Measurements from ENCODE around the gene HS6ST1. TPM values are rescaled to one million over a fixed set of nuclear protein-coding genes. Genes with fewer than 3 reads are reported as not detected.

HS6ST1 gene
- total and polyA plus RNA-seq, 3 donors from 2014 or later = 58.7 to 203 (median 143) TPM

- no peak for DNase-seq
- no peaks in the 10 kb centered on the region for H3K36me3 ChIP-seq (ENCODE audit: low read depth, missing control alignments)
- no peaks in the 10 kb centered on the region for H3K9me3 ChIP-seq
- H3K27me3 ChIP-seq = no peaks in the 10 kb centered on the region
- H3K4me1 ChIP-seq = peaks cover 28% of the 10 kb centered on the region
- intact Hi-C loops (cut with DNase I; ENCODE audit: low total_unique reads) = no loop called here
- WGBS, 2 donors = 93 to 94% methylated on average over 3 to 8 of the region's 8 CpGs
- H3K27ac ChIP-seq = no peak overlapping the region
- TF ChIP-seq POLR2A (IDR thresholded peaks at IDR 0.05) = no peak
- TF ChIP-seq, protein P1, sequence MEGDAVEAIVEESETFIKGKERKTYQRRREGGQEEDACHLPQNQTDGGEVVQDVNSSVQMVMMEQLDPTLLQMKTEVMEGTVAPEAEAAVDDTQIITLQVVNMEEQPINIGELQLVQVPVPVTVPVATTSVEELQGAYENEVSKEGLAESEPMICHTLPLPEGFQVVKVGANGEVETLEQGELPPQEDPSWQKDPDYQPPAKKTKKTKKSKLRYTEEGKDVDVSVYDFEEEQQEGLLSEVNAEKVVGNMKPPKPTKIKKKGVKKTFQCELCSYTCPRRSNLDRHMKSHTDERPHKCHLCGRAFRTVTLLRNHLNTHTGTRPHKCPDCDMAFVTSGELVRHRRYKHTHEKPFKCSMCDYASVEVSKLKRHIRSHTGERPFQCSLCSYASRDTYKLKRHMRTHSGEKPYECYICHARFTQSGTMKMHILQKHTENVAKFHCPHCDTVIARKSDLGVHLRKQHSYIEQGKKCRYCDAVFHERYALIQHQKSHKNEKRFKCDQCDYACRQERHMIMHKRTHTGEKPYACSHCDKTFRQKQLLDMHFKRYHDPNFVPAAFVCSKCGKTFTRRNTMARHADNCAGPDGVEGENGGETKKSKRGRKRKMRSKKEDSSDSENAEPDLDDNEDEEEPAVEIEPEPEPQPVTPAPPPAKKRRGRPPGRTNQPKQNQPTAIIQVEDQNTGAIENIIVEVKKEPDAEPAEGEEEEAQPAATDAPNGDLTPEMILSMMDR (IDR thresholded peaks at IDR 0.05) = no peak
- H3K4me3 ChIP-seq = no peak overlapping the region
These were observed 45.8 kb upstream of the HS6ST1 start for GRCh38 chr2:128364441-128364911.

DNA sequence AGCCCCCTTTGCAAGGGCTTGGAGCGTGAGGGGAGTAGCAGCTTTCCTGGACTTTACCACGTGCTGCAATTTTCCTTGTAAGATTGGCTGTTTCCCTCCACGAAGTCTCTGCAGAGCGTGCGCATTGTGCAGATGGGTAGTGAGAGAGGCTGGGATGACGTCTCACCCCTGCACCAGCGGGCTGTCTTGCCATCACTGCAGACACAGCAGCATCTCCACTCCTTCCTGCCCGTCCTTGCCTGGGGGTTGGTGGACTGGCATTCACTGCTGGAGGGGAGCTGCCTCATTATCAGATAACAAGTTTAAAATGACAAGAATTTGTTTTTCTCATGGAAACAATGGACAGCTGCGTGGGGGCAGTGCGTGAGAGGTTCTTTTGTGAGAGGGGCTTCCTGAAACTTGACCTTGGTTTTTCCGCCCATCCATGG lies 45.3 kb upstream of the HS6ST1 start:
- TF ChIP-seq, protein P1 (IDR thresholded peaks at IDR 0.05) = no peak
- TF ChIP-seq POLR2A (IDR thresholded peaks at IDR 0.05) = no peak
- Histone ChIP-seq H3K27me3 (no peaks in the 10 kb centered on the region), H3K9me3 (no peaks in the 10 kb centered on the region), H3K27ac (no peak overlapping the region), H3K4me3 (no peak overlapping the region), H3K4me1 (peaks cover 23% of the 10 kb centered on the region), H3K36me3 (ENCODE audit: low read depth, missing control alignments) (no peaks in the 10 kb centered on the region)
- DNase-seq = no peak
- intact Hi-C loops (cut with DNase I; ENCODE audit: low total_unique reads) = no loop called here
- 68 to 96% methylated on average over 11 of the region's 11 CpGs for WGBS, 2 donors

DNA sequence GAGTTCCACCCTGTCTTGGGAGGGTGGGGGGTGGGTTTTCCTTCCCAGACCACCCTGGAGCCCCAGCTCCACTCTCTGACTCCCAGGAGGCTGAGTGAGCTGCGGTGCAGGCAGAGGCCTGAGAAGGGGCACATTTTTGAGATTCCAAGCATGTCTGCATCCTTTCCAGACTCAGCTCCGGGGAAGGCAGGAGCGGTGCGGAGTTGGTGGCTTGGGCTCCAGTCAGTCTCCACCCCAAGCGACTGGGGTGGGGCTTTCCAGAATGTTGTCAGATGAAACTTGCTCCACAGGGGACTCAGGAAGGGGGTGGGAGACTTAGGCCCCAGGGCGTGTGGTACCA lies 44.2 kb upstream of the HS6ST1 start:
- Histone ChIP-seq H3K27me3 (no peaks in the 10 kb centered on the region), H3K27ac (peak overlapping the region in 1 of 2 donors; percentile 5), H3K36me3 (ENCODE audit: low read depth, missing control alignments) (no peaks in the 10 kb centered on the region), H3K4me1 (peaks cover 23% of the 10 kb centered on the region), H3K9me3 (no peaks in the 10 kb centered on the region), H3K4me3 (no peak overlapping the region)
- intact Hi-C loops (cut with DNase I; ENCODE audit: low total_unique reads) = no loop called here
- TF ChIP-seq, protein P1 (IDR thresholded peaks at IDR 0.05) = no peak
- no peak for TF ChIP-seq POLR2A (IDR thresholded peaks at IDR 0.05)
- no peak for DNase-seq
- WGBS, 2 donors = 23 to 26% methylated on average over 6 of the region's 6 CpGs

- Histone ChIP-seq H3K4me3 (no peak overlapping the region), H3K9me3 (no peaks in the 10 kb centered on the region), H3K4me1 (peaks cover 23% of the 10 kb centered on the region), H3K27me3 (no peaks in the 10 kb centered on the region), H3K27ac (peak overlapping the region in 1 of 2 donors; percentile 5), H3K36me3 (ENCODE audit: low read depth, missing control alignments) (no peaks in the 10 kb centered on the region)
- no peak for DNase-seq
- 62 to 66% methylated on average over 11 to 12 of the region's 12 CpGs for WGBS, 2 donors
- intact Hi-C loops (cut with DNase I; ENCODE audit: low total_unique reads) = no loop called here
- TF ChIP-seq, protein P1 (IDR thresholded peaks at IDR 0.05) = no peak
- no peak for TF ChIP-seq POLR2A (IDR thresholded peaks at IDR 0.05)
These were observed 43.7 kb upstream of the HS6ST1 start for GRCh38 chr2:128362176-128362888.

Measured in testis (tissue), 3 donors.